Loucy (cell line): ENCODE data around the gene TPRG1.

Experiments used
- CTCF ChIP-seq: fragments of 200-600 bp; sonication (generic); conservative IDR thresholded peaks from 2 replicates; pipeline ENCODE4 v1.5.1; 2014; ENCODE audit warnings: mild to moderate bottlenecking, antibody characterized with exemption, low read length
- EZH2phosphoT487 ChIP-seq: fragments of 200-600 bp; IDR thresholded peaks from 2 replicates; pipeline ENCODE4 v1.6.1; 2018; ENCODE audit warnings: antibody characterized with exemption, mild to moderate bottlenecking, moderate library complexity, borderline replicate concordance

DNA sequence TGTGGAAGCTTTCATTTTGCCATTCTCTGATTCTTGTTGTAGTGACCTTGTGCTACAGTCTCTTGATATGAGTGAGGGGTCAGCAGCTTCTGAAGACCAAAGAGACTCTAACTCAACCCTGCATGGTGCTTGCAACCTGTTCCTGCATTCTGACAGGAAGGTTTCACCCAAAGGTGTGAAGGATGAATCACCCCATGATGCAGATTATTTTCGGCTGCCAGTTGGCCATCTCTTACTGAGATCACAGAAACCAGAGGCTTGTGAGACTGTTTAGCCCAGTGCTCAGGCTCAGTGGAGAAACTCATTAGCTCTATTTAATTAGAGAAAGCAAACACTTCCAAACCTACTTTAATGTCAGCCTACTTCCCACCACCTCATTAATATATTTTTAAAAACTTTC lies 29.2 kb upstream of the TPRG1 start:
- TF ChIP-seq CTCF = no peak
- no peak for TF ChIP-seq EZH2phosphoT487
